ENCODE results near the gene ARID5B.
A peak's percentile ranks its signal among the peaks of the same experiment; 100 is the strongest.

The ARID5B gene

DNA sequence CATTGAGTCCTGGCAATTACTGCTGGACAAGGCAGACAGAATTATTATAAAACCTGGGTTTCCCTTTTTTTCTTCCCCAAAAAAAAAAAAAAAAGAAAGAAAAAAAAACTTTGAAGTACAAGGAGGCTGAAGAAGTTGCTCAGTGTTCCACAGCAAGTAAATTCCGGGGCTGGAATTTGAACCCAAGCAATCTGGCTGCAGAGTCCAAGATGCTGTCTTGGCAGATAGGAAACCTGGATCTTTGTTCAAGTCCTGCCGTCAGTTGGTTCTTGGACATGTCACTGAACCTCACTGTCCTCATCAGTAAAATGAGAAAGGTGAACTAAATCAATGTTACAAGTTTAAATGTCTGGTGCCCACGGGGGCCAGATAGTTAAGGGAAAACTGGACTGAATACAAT is 35.3 kb downstream of the ARID5B start:
- no peaks in the 10 kb centered on the region for H3K27me3 ChIP-seq
- no peaks in the 10 kb centered on the region for H3K9me3 ChIP-seq
- H3K4me3 ChIP-seq = no peak overlapping the region
- TF ChIP-seq, protein P1, sequence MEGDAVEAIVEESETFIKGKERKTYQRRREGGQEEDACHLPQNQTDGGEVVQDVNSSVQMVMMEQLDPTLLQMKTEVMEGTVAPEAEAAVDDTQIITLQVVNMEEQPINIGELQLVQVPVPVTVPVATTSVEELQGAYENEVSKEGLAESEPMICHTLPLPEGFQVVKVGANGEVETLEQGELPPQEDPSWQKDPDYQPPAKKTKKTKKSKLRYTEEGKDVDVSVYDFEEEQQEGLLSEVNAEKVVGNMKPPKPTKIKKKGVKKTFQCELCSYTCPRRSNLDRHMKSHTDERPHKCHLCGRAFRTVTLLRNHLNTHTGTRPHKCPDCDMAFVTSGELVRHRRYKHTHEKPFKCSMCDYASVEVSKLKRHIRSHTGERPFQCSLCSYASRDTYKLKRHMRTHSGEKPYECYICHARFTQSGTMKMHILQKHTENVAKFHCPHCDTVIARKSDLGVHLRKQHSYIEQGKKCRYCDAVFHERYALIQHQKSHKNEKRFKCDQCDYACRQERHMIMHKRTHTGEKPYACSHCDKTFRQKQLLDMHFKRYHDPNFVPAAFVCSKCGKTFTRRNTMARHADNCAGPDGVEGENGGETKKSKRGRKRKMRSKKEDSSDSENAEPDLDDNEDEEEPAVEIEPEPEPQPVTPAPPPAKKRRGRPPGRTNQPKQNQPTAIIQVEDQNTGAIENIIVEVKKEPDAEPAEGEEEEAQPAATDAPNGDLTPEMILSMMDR (IDR thresholded peaks at IDR 0.05) = no peak
- intact Hi-C loops (cut with DNase I; ENCODE audit: low total_unique reads) = no loop called here
- H3K27ac ChIP-seq = peak overlapping the region; percentile 51 to 69
- H3K4me1 ChIP-seq = peaks cover 0 to 65% (median 26%) of the 10 kb centered on the region in 4 donors
- no peak for DNase-seq
- no peaks in the 10 kb centered on the region for H3K36me3 ChIP-seq

DNA sequence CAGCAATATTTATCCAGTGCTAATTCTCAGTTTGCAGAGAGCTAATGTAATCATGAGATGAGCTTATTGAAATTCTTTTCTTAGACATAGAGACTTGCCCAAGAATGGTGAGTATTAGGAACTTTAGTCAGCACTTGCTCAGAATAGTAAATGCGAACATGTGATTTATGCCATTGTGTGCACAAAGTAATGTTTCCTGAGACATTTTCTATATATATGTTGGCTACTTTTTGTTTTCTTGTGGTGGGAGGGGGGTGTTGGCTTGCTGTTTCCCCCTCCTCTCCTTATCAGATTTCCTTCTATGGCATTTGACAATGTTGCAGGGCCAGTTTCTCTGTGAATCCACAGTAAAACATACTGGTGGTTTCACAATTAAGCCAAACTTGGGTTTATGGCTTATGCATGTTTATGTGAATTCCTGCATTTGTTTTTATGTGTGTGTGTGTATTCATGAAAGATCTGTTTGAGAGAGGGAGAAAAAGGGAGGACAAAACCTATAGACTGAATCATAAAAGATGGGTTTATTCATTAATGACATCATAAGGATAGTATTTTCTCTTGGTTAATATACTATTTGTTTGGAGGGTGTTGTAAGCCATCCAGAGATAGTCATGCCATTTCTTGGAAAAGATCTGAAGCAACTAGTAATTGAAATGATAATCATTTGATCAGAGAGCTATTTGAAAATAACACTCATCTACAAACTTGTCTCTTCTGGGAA is 36.3 kb downstream of the ARID5B start:
- H3K9me3 ChIP-seq = no peaks in the 10 kb centered on the region
- H3K36me3 ChIP-seq = no peaks in the 10 kb centered on the region
- TF ChIP-seq, protein P1 (IDR thresholded peaks at IDR 0.05) = no peak
- H3K27ac ChIP-seq = peak overlapping the region; percentile 51 to 69
- intact Hi-C loops (cut with DNase I; ENCODE audit: low total_unique reads) = no loop called here
- no peaks in the 10 kb centered on the region for H3K27me3 ChIP-seq
- DNase-seq = no peak
- no peak overlapping the region for H3K4me3 ChIP-seq
- peaks cover 0 to 75% (median 34%) of the 10 kb centered on the region in 4 donors for H3K4me1 ChIP-seq

DNA sequence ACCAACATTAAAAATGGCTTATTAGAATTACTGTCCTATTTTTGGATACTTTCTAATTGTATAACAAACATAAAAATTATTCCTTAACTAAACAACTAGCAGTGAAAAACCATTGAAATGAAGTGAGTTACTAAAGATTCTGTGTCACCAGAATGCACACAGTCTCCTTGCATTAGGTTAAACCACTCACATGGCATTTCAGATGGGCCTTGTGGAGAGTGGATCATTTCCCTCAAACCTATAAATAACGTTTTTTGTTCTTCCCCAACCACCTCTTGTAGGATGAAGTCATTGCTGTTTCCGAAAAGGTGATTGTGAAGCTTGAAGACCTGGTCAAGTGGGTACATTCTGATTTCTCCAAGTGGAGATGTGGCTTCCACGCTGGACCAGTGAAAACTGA is 38.4 kb downstream of the ARID5B start:
- no peaks in the 10 kb centered on the region for H3K36me3 ChIP-seq
- peaks cover 0 to 90% (median 43%) of the 10 kb centered on the region in 4 donors for H3K4me1 ChIP-seq
- TF ChIP-seq, protein P1 (IDR thresholded peaks at IDR 0.05) = no peak
- no peaks in the 10 kb centered on the region for H3K27me3 ChIP-seq
- DNase-seq = no peak
- H3K27ac ChIP-seq = peak overlapping the region; percentile 51 to 69
- intact Hi-C loops (cut with DNase I; ENCODE audit: low total_unique reads) = no loop called here
- H3K9me3 ChIP-seq = no peaks in the 10 kb centered on the region
- no peak overlapping the region for H3K4me3 ChIP-seq

DNA sequence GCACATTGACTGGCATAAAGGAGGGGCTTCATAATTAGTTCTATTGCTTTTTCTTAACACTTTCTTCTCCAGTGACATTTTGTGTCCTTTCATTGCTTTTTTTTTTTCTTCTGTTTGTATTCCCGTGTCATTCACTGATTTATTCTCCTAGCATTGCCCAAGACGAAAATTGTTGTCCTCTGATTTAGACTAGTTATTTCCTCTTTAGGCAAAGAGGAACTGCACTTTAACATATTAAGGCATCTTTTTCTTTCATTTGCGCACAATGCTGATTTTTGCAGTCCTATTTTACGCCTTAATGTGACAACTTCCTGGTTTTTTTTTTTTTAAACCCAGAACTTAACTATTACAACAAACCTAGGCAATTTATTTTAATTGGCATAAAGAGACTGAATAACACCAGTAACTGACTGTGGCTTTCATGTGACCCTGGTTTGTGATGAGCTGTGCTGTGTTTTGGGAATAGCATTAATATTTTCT is 39.7 kb downstream of the ARID5B start:
- H3K27ac ChIP-seq = peak overlapping the region; percentile 4 to 76
- H3K27me3 ChIP-seq = no peaks in the 10 kb centered on the region
- DNase-seq = no peak
- no peaks in the 10 kb centered on the region for H3K9me3 ChIP-seq
- intact Hi-C loops (cut with DNase I; ENCODE audit: low total_unique reads) = no loop called here
- TF ChIP-seq, protein P1 (IDR thresholded peaks at IDR 0.05) = no peak
- no peaks in the 10 kb centered on the region for H3K36me3 ChIP-seq
- peaks cover 0 to 83% (median 46%) of the 10 kb centered on the region in 4 donors for H3K4me1 ChIP-seq
- H3K4me3 ChIP-seq = no peak overlapping the region

DNA sequence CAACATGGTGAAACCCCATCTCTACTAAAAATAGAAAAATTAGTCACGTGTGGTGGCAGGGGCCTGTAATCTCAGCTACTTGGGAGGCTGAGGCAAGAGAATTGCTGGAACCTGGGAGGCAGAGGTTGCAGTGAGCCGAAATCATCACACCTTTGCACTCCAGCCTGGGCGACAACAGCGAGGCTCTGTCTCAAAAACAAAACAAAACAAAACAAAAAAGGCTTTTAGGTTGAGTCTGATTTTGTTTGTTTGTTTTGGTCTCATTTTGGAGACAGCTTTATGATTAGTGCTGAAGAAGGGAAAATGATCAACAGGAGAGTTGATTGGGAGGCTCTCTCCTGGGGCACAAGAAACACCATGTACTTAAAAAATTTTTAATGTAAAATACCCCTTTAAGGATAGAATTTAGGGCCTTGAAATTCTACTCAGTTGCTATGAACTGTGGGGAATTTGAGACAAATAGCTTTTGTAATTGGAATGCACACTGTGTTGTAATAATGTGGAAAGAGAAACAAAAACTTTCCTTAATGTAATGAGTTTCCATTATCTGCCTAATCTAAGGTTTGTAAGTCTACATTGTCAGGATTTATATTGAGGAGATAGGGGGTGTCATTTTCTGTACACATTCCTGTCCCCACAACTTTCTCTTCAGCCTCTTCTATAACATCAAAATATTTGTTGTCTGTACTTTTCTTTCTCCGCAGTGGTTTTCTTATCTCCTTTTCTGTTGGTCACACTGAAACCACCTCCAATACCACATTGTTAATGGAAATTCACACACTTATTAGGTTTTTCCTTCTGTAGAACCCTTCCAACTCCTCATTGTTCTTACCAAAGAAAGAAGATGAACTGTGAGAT is 41.3 kb downstream of the ARID5B start:
- H3K27me3 ChIP-seq = no peaks in the 10 kb centered on the region
- no peaks in the 10 kb centered on the region for H3K9me3 ChIP-seq
- intact Hi-C loops (cut with DNase I; ENCODE audit: low total_unique reads) = no loop called here
- peak overlapping the region; percentile 56 to 76 for H3K27ac ChIP-seq
- TF ChIP-seq, protein P1 (IDR thresholded peaks at IDR 0.05) = no peak
- peak overlapping the region; percentile 10 to 27 for H3K4me3 ChIP-seq
- peaks cover 0 to 72% (median 42%) of the 10 kb centered on the region in 4 donors for H3K4me1 ChIP-seq
- DNase-seq = no peak
- no peaks in the 10 kb centered on the region for H3K36me3 ChIP-seq

All from tibial artery (tissue), 4 donors.